ENCODE results near the gene TPP2.
A peak's percentile ranks its signal among the peaks of the same experiment; 100 is the strongest.

The TPP2 gene

DNA sequence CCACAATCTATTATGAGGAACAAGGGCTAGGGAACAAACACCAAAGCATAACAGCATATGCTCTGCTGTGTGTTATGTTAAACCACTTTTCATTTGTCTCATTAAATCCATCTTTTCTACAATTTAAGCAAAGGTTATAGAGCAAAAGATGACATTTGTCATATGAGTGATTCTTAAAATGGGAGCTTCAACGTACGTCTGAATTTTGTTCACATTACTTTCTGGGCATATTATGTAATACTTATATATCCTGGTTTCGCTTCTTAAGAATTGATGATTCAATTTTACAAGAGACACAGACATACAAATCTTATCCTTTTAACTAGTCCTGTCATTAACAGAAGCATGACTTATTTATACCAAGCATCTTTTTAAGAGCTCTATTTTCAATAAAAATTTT, 3.3 kb upstream of the TPP2 start:
- DNase-seq = no peak

DNA sequence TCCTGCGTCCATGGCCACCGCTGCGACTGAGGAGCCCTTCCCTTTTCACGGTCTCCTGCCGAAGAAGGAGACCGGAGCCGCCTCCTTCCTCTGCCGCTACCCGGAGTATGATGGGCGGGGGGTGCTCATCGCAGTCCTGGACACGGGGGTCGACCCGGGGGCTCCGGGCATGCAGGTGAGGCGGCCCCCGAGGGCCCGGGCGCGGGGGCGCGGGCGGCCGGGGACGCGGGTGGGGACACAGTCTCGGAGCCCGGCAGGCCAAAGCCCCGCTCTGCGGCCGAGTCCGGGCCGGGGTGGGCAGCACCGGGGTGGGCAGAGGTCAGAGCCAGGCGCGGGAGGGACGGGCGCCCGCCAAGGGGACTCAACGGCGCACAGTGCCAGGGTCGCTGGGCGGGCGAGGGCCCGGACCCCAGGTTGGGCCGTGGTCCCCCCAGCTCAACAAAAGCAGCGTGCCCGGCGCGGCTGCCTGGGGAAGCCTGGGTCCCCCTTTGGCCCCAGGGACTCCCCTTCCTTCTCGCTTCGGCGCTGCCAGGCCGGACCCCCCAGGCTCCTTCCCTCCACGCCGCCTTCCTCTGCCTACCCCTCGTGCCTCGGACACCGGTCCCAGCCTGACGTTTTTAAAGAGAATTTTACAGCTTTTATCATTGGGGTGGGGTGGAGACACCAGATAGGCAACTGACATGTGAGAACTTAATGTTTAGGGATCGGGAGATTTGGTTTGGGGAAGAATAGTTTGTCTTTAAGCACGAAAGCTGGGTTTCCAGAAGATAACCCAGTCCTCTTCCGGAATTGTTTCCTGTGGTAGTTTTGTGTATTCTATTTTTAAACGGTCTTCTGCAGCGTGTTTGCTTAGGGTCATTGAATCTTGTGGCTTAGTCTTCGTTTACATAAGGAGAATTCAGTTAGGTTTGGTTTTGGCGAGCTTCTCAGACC, 509 bp downstream of the TPP2 start:
- peak in 15 of 56 donors; percentile 5 to 62 (median 27) for DNase-seq

DNA sequence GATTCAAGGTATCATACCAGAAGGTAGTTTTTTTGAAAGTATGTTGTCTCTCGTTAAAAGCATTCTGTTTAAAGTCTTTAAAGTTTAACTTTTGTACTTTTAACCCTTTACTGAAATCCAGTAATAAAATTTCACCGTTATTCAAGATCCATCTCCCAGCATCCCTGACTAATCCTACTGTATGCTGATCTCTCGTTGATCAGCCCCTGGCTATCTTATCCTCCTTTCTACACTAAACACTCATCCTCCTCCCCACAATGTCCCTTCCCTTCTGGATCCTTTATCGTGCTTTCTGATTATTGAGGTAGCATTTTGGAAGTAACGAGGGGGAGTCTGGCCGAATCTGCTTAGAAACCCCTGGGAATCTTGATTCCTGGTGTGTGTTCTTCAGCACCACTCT, 1.3 kb downstream of the TPP2 start:
- DNase-seq = no peak

DNA sequence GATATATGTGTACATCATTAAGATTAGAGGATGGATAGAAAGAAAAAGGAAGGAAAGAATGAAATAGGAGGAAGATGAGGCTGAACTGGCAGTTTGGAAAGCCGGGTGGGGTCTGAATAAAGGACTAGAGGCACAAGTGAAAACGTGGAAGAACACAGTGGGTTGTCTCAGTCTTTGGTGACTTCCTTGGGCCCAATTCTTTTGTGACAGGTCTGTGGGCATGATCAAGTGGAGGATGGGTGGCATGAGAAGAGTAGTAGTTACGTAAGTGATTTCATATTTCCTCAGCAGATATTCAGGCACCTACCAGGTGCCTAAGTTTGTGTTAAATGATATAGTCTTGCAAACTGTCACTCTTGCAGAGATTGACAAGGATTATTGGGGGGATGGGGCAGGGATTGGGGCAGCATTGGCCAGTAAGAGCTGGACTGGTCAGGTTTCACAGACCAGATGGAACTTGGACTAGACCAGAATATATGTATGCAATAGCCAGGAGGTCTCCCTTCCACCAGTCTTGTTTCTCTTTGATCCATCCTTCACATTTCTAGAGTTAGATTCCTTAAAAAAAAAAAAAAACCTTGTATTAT, 2.7 kb downstream of the TPP2 start:
- no peak for DNase-seq

DNA sequence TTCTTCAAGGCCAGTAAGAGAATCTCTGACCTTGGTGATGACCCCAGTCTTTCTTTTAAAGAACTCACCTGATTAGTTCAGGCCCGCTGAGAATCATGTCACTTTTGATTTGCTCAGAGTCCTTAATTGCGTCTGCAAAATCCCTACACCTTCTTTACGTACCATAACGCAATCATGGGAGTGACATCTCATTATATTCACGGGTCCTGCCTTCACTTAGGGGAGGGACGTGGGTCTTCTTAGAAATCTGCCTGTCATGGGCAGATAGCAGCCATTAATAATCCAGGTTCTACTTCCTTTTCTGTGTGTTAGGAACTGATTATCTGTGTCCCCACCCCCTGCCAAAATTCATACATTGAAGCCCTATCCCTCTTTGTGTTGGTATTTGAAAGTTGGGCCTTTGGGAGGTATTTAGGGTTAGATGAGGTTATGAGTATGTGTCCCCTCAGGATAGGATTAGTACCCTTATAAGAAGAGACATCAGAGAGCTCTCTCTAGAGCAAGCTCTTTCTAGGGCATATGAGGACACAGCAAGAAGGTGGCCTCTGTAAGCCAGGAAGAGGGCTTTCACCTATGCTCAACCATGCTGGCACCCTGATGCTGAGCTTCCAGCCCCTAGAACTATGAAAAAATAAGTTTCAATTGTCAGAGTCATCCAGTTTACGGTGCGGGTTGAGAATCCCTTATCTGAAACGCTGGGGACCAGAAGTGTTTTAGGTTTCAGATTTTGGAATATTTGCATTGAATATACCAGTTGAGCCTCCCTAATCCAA, 9.9 kb downstream of the TPP2 start:
- no peak for DNase-seq

DNA sequence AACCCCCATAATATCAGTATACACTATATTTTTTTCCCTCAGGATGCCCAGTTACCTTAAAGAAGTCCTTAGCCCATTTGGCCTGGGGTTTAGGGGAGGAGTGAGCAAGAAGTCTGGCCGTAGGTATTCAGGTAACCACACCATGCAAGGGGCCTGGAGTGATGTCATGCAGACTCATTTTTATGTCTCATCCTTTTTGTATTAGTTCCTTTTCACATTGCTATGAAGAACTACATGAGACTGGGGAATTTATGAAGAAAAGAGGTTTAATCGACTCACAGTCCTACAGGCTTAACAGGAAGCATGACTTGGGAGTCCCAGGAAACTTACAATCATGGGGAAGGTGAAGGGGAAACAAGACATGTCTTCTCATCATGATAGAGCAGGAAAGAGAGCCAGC, 12.2 kb downstream of the TPP2 start:
- no peak for DNase-seq

DNA sequence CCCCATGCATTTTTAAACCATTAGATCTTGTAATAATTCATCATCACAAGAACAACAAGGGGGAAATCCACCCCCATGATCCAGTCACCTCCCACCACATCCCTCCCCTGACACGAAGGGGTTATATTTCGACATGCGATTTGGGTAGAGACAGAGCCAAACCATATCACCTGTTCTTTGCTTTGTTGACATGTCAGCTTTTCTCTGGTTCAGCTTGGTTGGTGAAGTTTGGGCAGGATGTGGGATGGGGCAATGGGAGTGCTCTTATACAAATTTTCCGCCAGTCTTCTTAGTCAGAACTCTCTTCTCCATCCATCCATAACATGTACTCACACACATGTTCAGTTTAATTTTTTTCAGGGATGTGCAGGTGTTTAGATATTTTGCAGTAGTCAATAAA, 12.9 kb downstream of the TPP2 start:
- DNase-seq = no peak

DNA sequence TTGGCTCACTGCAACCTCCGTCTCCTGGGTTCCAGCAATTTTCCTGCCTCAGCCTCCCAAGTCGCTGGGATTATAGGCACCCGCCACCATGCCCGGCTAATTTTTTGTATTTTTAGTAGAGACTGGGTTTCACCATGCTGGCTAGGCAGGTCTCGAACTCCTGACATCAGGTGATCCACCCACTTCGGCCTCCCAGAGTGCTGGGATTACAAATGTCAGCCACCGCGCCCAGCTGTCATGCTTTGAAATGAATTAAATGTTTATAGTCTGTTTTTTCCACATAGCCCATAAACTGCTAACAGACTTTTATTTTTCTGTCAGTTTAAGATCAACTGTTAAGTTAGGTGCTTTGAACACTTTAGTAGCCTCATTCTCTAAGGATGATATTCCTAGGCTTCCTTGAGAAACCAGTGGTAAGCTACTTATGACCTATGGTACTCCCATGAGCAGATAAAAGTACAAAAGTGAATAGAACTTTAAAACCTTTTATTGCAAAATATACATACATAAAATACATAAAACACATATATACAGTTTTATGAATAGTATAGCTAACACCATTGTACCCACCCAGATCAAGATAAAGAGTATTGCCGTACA, 13.6 kb downstream of the TPP2 start:
- no peak for DNase-seq

DNA sequence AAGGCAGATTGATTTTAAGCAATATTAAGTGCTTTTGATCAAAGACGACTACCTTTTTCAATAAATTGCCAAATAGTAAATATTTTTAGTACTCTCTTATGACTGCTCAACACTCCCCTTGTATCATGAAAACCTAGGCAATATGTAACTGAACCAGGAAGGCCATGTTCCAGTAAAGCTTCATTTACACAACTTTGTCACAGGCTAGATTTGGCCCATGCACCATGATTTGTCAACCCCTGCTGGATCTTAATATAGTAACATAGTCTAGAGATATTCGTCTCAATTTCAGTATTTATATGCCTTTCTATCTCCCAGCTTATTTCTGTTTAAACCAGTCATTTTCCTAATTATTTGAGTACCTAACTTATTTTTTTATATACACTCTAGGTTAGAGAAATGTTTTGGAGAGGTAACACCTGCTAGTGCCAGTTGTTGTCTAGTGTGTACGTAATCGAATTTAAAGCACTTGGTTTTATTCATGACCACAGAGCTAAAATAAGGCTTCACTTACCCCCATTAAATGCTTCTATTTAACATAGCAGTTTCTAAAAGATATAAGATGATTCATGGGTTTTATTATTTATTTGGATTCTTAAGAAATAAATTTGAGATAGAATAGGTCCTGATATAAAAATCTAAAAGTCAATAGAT, 21.0 kb downstream of the TPP2 start:
- DNase-seq = no peak

DNA sequence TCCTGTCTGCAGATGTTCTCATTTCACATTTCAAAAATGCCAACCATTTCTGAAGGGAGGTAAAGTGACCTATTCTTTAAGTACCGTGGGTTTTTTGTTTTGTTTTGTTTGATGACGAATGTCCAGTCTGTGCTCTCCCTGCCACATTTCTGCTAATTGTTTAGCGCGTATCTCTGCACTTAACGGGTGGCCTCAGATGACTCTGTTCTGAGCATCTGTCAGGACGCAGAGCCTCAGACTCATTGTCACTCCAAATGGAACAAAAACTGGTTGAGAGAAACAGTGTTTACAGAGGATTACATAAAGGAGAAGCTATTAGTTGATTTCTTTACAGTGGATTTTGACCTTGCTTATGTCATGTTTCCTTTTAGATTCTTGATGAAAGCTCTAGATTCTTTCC, 23.7 kb downstream of the TPP2 start:
- no peak for DNase-seq

DNA sequence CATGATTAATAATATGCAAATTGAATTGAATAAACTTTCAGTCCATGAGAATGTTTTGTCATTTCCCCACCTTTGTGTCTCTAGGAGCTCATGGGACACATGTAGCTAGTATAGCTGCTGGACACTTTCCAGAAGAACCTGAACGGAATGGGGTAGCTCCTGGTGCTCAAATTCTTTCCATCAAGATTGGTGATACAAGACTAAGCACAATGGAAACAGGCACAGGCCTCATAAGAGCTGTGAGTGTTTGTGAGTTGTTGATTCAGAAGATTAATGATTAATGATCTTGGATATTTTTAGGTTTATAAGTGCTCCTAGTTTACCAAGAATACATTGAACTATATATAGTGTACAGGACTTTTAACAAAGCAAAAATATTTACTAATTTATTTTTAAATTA, 30.1 kb downstream of the TPP2 start:
- no peak for DNase-seq

DNA sequence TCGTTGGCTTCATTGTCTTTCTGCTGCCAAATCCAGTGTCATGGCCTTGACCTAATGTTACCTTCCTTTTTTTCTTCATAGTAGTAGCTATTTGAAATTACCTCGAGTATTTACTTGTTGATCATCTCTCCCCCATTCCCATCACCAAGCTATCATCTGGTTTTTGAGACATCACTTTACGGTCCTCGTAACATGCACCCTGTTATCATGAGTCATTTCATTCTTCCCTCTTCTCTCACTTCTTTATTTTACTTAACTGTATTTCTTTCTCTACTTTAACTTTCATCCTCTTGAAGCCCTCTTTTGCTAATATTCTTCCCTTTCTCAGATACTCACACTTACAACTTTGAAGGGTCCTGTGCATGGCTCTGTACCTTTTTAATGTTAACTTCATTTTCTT, 31.8 kb downstream of the TPP2 start:
- DNase-seq = no peak

DNA sequence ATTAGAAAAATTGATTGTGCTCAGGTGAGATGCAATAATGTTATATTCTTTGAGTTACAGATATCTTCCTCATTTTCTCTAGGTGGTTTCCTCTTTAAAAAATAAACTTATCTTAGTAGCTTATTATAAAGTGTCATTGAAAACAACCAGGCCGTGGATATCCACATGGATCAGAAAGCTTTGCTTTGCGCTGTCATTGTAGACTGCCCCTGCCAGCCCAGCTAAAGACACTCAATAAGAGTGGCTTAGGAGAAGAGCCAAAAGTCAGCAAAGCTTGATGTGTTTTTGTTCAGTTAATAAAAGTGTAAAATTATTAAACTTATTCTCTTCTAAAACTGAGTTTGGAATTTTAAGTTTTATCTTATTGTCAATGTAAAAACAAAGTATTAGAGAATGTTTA, 34.4 kb downstream of the TPP2 start:
- no peak for DNase-seq

DNA sequence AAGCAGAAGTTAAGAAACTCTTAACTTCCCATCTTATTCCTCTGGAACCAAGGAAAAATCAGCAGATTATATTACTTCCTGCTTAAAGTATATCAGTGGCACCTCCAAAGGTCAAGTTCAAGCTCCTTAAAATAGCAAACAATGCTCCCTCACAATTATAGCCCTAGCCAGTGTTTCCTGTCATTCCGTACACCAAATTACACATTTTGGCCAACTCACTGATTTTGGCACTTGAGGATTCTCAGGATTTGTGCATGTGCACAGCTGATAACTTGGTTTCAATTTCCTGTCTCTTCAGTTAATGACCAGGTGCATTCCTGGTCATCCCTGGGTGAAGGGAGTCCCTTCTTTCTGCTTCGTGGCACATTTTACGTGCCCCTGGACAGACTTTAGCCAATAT, 42.0 kb downstream of the TPP2 start:
- DNase-seq = no peak

DNA sequence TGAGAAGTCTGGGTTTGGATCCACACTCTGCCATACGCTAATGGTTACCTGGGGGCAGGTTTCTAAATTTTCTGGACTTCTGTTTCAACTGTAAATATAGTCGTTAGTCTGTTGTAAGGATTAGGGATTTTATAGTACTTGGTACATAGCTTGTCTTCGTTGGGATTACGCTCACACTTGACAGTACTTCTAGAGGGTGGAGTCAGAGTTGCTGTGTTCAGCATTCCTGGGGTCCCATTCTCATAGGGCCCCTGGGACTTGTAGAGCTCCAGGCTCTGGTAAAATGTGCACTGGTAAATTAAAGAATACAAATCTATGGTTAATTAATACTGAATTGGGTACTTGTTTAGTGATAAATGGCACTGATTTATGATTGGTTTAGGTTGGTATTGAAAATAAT, 45.2 kb downstream of the TPP2 start:
- no peak for DNase-seq

DNA sequence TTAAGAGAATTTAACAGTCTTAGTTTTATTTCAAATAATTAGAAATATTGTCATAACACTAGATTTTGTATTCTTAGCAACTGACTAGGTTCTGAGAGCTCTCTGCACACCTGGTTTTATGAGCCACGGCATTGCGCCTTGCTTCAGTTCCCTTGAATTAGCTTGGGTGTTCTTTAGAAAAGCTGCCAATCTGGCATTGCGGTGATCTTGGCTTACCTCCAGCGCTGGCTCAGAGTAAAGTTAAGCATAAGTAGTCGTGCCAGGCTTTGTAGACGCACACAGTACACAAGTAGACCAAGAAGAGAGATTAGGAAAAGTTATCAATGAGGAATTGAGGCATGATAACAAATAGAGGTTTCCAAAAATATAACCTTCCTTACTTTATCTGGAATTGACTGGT, 45.7 kb downstream of the TPP2 start:
- peak in 28 of 56 donors; percentile 0 to 61 (median 13) for DNase-seq

DNA sequence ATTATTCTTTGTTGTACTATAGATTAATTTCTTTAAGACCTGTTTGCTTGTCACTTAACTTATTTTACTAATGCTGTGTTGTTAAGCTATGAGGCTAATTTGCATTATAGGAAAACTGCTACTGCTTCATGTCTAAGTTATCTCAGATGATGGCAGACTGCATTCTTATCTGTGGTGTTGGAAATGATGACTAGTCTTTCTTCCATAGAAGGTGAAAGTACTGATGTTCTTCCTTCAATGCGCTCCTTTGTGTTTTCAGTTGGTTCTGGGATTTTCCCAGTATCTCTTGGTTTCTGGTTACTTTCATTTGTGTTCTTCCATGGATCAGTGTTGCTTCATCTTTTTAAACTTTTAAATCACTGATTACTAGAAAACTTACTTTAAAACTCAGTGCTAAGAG, 46.9 kb downstream of the TPP2 start:
- no peak for DNase-seq

DNA sequence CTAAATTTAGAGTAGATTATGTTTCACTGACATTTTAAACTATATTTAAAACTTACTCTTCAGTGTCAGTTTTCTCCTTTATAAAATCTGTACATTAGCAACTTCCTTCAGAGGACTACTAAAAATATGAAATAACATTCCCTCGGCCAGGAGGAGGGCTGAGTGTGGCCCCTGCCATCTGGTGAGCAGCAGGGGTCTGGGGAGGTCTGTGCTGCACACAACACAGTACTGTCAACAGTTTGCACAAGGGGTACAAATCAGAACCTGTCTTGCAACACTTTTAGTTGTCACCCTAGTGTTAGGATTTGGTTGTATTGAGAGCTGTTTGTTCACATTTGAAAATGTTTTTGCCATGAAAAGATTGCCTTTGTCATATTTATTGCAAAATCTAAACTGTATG, 48.9 kb downstream of the TPP2 start:
- DNase-seq = no peak

DNA sequence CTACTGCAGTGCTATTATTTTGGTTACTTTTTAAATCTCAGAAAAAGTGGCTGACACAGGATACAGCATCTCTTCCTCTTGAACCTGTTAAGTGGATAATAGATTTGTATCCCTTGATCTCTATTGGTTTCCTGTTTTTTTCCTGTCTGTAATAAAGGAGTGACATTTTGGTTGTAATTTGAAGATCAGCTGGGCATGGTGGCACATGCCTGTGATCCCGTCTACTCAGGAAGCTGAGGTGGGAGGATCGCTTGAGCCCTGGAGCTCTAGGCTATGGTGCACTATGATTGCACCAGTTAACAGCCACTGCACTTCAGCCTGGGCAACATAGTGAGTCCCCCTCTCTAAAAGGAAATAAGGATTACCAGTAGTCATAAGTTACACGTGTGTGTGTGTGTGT, 51.3 kb downstream of the TPP2 start:
- DNase-seq = no peak

DNA sequence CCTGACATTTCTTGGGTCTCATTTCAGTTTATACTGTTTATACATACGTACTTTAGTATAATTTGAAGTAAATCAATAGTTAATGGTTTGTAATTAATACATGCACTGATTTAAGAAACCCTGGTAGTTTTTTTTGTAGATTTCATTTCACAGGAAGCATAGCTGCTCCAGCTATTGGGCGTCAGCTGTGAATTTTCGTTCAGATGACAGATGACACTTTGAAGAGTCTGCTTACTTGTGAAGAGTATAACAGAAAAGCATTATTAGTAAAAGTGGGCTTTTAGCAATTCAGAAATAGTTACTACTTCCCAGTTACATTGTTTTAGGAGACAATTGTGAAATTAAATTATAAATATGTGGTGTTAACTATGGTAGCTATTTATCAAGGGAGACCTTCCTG, 53.7 kb downstream of the TPP2 start:
- DNase-seq = no peak

DNA sequence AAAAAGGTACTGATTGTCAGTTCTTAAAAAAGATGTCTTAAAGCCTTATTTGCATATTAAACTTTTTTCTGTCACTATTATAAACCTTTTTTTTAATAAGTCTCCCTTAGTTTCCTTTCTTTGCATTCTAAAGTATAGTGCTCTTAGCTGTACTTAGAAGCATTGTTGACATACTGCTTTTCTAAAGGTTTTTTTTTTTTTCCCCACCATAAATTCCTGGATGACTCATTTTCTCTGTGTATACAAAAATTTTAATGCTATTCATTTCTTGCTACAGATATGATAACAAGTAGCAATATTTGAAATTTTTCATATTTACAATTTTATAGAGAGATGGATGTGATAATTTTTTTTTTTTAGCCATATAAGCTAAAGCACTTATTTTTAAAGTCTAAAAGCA, 54.6 kb downstream of the TPP2 start:
- DNase-seq = no peak

DNA sequence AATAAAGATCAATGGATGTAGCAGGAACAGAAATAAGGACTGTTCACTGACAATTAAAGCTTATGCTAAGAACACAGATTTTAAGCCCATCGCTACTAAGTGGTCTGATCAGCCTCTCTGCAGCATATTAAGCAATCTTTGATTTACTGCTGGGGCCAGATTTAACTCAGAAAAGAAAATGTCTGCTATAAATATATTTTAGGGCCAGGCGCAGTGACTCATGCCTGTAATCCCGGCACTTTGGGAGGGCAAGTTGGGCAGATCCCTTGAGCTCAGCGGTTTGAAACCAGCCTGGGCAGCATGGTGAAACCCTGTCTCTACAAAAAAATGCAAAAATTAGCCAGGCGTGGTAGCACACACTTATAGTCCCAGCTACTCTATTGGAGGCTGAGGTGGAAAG, 55.1 kb downstream of the TPP2 start:
- no peak for DNase-seq
